ENCODE results near the gene DHX36. TPM values are rescaled to one million over a fixed set of nuclear protein-coding genes. Genes with fewer than 3 reads are reported as not detected.

DHX36 gene
- total RNA-seq = 81.0 TPM

- ATAC-seq (peak; percentile 98), DNase-seq (ENCODE audit: low spot score) (peak; percentile 95)
- intact Hi-C loops (cut with DNase I) = no loop called here
These were observed at the start of gene DHX36 for GRCh38 chr3:154323891-154324738. TSS of gene DHX36 (minus strand) at chr3:154324487. CDS start at chr3:154324416, 71 bp downstream.

- intact Hi-C loops (cut with DNase I) = no loop called here
- no peak for ATAC-seq
- DNase-seq (ENCODE audit: low spot score) = no peak
These were observed 42.9 kb upstream of the DHX36 start for GRCh38 chr3:154367221-154367620.

GRCh38 chr3:154364849-154365248 lies 40.6 kb upstream of the DHX36 start:
- DNase-seq (ENCODE audit: low spot score) (no peak), ATAC-seq (no peak)
- intact Hi-C loops (cut with DNase I) = no loop called here

- ATAC-seq = no peak
- intact Hi-C loops (cut with DNase I) = no loop called here
- DNase-seq (ENCODE audit: low spot score) = no peak
These were observed 36.8 kb upstream of the DHX36 start for GRCh38 chr3:154361099-154361498.

- ATAC-seq (no peak), DNase-seq (ENCODE audit: low spot score) (no peak)
- intact Hi-C loops (cut with DNase I) = no loop called here
These were observed 31.7 kb upstream of the DHX36 start for GRCh38 chr3:154356009-154356408.

- intact Hi-C loops (cut with DNase I) = no loop called here
- ATAC-seq = no peak
These were observed 24.9 kb upstream of the DHX36 start for GRCh38 chr3:154349223-154349622.

GRCh38 chr3:154345422-154346122 lies 21.3 kb upstream of the DHX36 start:
- DNase-seq (ENCODE audit: low spot score) (no peak), ATAC-seq (no peak)
- intact Hi-C loops (cut with DNase I) = no loop called here

More at GRCh38 chr3:154349223-154349622, 24.9 kb upstream of the DHX36 start:
- no peak for DNase-seq (ENCODE audit: low spot score)

- DNase-seq (ENCODE audit: low spot score) (no peak), ATAC-seq (no peak)
- intact Hi-C loops (cut with DNase I) = no loop called here
These were observed 14.3 kb upstream of the DHX36 start for GRCh38 chr3:154338570-154338969.

- DNase-seq (ENCODE audit: low spot score) (no peak), ATAC-seq (no peak)
- intact Hi-C loops (cut with DNase I) = no loop called here
These were observed 13.7 kb upstream of the DHX36 start for GRCh38 chr3:154338008-154338407.

GRCh38 chr3:154334973-154335420 lies 10.7 kb upstream of the DHX36 start:
- intact Hi-C loops (cut with DNase I) = no loop called here
- no peak for ATAC-seq
- no peak for DNase-seq (ENCODE audit: low spot score)

GRCh38 chr3:154327871-154328270 lies 3.6 kb upstream of the DHX36 start:
- intact Hi-C loops (cut with DNase I) = no loop called here
- ATAC-seq (no peak), DNase-seq (ENCODE audit: low spot score) (no peak)

GRCh38 chr3:154324919-154325318 lies 632 bp upstream of the DHX36 start:
- intact Hi-C loops (cut with DNase I) = no loop called here
- ATAC-seq (peak; percentile 23), DNase-seq (ENCODE audit: low spot score) (no peak)

- DNase-seq (ENCODE audit: low spot score) = no peak
- ATAC-seq = no peak
- intact Hi-C loops (cut with DNase I) = no loop called here
These were observed 7.1 kb downstream of the DHX36 start for GRCh38 chr3:154316974-154317767.

- ATAC-seq (no peak), DNase-seq (ENCODE audit: low spot score) (no peak)
- intact Hi-C loops (cut with DNase I) = no loop called here
These were observed 10.1 kb downstream of the DHX36 start for GRCh38 chr3:154314152-154314551.

GRCh38 chr3:154310840-154311239 lies 13.4 kb downstream of the DHX36 start:
- no peak for DNase-seq (ENCODE audit: low spot score)
- ATAC-seq = no peak

GRCh38 chr3:154307363-154307762 lies 16.9 kb downstream of the DHX36 start:
- intact Hi-C loops (cut with DNase I) = no loop called here
- DNase-seq (ENCODE audit: low spot score) (no peak), ATAC-seq (no peak)

More at GRCh38 chr3:154310840-154311239, 13.4 kb downstream of the DHX36 start:
- intact Hi-C loops (cut with DNase I) = no loop called here

GRCh38 chr3:154304936-154305335 lies 19.4 kb downstream of the DHX36 start:
- ATAC-seq = no peak
- DNase-seq (ENCODE audit: low spot score) = no peak

GRCh38 chr3:154304116-154304786 lies 20.0 kb downstream of the DHX36 start:
- intact Hi-C loops (cut with DNase I) = no loop called here
- ATAC-seq (no peak), DNase-seq (ENCODE audit: low spot score) (no peak)

More at GRCh38 chr3:154304936-154305335, 19.4 kb downstream of the DHX36 start:
- intact Hi-C loops (cut with DNase I) = no loop called here

GRCh38 chr3:154301561-154301960 lies 22.7 kb downstream of the DHX36 start:
- no peak for ATAC-seq
- intact Hi-C loops (cut with DNase I) = no loop called here

More at GRCh38 chr3:154301561-154301960, 22.7 kb downstream of the DHX36 start:
- DNase-seq (ENCODE audit: low spot score) = no peak

Data from sciatic nerve (tissue), 2 donors.